ENCODE measurements around the gene ZBTB21.

- TF ChIP-seq TAF1 (IDR thresholded peaks at IDR 0.05; ENCODE audit: borderline replicate concordance, insufficient read depth, low read length) = no peak
- TF ChIP-seq POLR2AphosphoS5 (IDR thresholded peaks at IDR 0.05; ENCODE audit: low read depth, low read length) = no peak
- no peak for TF ChIP-seq SIN3A (IDR thresholded peaks at IDR 0.05; ENCODE audit: borderline replicate concordance, insufficient read depth, low read length)
Observed at GRCh38 chr21:42004406-42005199, 5.6 kb downstream of the ZBTB21 start.

Measured in PFSK-1 (cell line).